ENCODE data around the gene UBA6.

GRCh38 chr4:67615119-67615518 lies 85.8 kb downstream of the UBA6 start:
- TF ChIP-seq CTCF (IDR thresholded peaks at IDR 0.05) (no peak), POLR2A (IDR thresholded peaks at IDR 0.05) (no peak), EP300 (IDR thresholded peaks at IDR 0.05) (no peak), POLR2AphosphoS5 (IDR thresholded peaks at IDR 0.05) (no peak)

Data from suprapubic skin (tissue), 4 donors.